Suprapubic skin (tissue), 4 donors: ENCODE data around the gene YTHDF1.

Experiments
- CTCF ChIP-seq, 2 donors: fragments of 200-600 bp in 1 of 2; fragments of 450-650 bp in 1 of 2; sonication (generic) in 1 of 2; IDR thresholded peaks; one replicate each; pipeline ENCODE4 v1.5.1; 2016 to 2019; ENCODE audit warnings: antibody characterized with exemption in 2 of 2, mild to moderate bottlenecking in 1 of 2, moderate library complexity in 1 of 2
- EP300 ChIP-seq: sonication (generic); formaldehyde crosslinking; IDR thresholded peaks from one replicate; pipeline ENCODE4 v1.6.1; 2017; ENCODE audit warnings: antibody characterized with exemption
- POLR2A ChIP-seq, 2 donors: fragments of 450-650 bp; IDR thresholded peaks; one replicate each; pipeline ENCODE4 v1.6.1; 2017; ENCODE audit warnings: antibody characterized with exemption in 2 of 2, mild to moderate bottlenecking in 2 of 2, moderate library complexity in 2 of 2
- POLR2AphosphoS5 ChIP-seq, 3 donors: sonication (generic); formaldehyde crosslinking; IDR thresholded peaks; one replicate each; pipeline ENCODE4 v1.6.1; 2017; ENCODE audit warnings: antibody characterized with exemption in 3 of 3

GRCh38 chr20:63204362-63204761 lies 11.6 kb downstream of the YTHDF1 start:
- no peak for TF ChIP-seq EP300
- TF ChIP-seq POLR2AphosphoS5 (IDR thresholded peaks at IDR 0.05) = no peak
- no peak for TF ChIP-seq CTCF (IDR thresholded peaks at IDR 0.05)
- TF ChIP-seq POLR2A (IDR thresholded peaks at IDR 0.05) = no peak
